Esophagus (tissue), 2 donors: ENCODE data around the gene LRRC46. TPM values are rescaled to one million over a fixed set of nuclear protein-coding genes. Genes with fewer than 3 reads are reported as not detected.

ENCODE experiments used
- H3K27ac ChIP-seq, 2 donors: one replicate each; pipeline ENCODE4 v1.5.1; 2013; ENCODE audit warnings: low read depth in 2 of 2, mild to moderate bottlenecking in 2 of 2, inconsistent platforms in 1 of 2, low read length in 1 of 2, moderate library complexity in 1 of 2
- H3K27me3 ChIP-seq, 2 donors: one replicate each; pipeline ENCODE4 v1.6.1; 2013; ENCODE audit warnings: low read length in 2 of 2, control low read depth in 1 of 2, mild to moderate bottlenecking in 1 of 2; ENCODE audit not compliant: insufficient read depth in 2 of 2, control insufficient read depth in 1 of 2
- H3K36me3 ChIP-seq, 2 donors: one replicate each; pipeline ENCODE4 v1.6.1; 2013; ENCODE audit warnings: low read length in 1 of 2; ENCODE audit not compliant: control insufficient read depth in 2 of 2, insufficient read depth in 2 of 2
- H3K4me1 ChIP-seq, 2 donors: one replicate each; pipeline ENCODE4 v1.6.1; 2013; ENCODE audit warnings: low read length in 1 of 2; ENCODE audit not compliant: control insufficient read depth in 2 of 2, insufficient read depth in 2 of 2
- H3K4me3 ChIP-seq, 2 donors: one replicate each; pipeline ENCODE4 v1.5.1; 2013; ENCODE audit warnings: low read length in 2 of 2, mild to moderate bottlenecking in 2 of 2, low read depth in 1 of 2, moderate library complexity in 1 of 2
- H3K9me3 ChIP-seq, 2 donors: one replicate each; pipeline ENCODE4 v1.6.1; 2013; ENCODE audit warnings: mild to moderate bottlenecking in 2 of 2, low read depth in 1 of 2, low read length in 1 of 2, moderate library complexity in 1 of 2; ENCODE audit not compliant: control insufficient read depth in 2 of 2, insufficient read depth in 1 of 2
- WGBS, 2 donors: extraction: QIAGEN DNeasy Blood & Tissue Kit; methylation state at CpG; one replicate each; pipeline ENCODE4 v1.1.7; 2013; 5-methylcytosine and 5-hydroxymethylcytosine counted together
- polyA plus RNA-seq, 2 donors: library from polyadenylated mRNA; stranded (reverse); fragments of 200-250 nt; gene quantifications; one replicate each; pipeline ENCODE4 v1.2.3, GENCODE V29; 2013
- donor health status: healthy with polysubstance abuse.
- donor health status: Bipolar disorder and iron deficiency.

LRRC46 gene
- polyA plus RNA-seq, 2 donors = 0.25 to 0.53 TPM

DNA sequence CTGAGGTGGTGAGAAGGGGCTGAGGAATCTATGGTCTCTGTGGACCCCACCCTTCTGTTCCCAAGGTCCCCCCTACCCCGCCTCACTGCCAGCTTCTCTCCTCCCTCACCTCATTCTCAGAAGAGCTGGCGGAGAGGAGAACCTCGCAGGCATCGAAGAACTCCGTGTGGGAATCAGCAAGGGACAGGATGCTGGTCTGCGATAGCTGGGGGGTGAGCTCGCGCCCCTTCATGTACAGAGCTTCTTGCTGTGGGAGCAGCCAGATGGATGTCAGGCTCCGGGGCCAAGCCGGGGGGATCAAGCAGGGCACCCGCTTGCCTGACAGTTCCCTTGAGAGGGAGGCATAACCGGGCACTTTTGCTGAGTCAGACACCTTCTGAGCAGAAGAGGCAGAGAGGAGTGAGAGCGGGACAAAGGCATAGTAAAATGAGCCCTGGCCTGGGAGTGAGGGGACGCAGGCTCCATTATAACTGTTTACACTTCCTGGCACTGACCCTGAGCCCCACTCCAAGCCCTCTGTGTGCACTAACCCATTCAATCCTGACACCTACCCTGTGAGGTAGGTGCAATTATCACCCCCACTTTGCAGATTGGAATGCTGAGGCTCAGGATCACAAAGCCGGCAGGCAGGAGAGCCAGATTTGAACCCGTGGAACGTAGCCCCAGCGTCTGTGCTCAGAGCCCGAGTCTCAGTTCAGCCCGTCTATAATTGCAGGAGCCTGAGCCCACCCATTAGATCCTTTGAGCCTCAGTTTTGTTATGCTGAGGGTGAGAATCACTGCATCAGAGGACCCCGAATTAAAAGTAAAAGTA, 16.2 kb upstream of the LRRC46 start:
- H3K36me3 ChIP-seq = peaks cover 12 to 19% of the 10 kb centered on the region in 2 donors

DNA sequence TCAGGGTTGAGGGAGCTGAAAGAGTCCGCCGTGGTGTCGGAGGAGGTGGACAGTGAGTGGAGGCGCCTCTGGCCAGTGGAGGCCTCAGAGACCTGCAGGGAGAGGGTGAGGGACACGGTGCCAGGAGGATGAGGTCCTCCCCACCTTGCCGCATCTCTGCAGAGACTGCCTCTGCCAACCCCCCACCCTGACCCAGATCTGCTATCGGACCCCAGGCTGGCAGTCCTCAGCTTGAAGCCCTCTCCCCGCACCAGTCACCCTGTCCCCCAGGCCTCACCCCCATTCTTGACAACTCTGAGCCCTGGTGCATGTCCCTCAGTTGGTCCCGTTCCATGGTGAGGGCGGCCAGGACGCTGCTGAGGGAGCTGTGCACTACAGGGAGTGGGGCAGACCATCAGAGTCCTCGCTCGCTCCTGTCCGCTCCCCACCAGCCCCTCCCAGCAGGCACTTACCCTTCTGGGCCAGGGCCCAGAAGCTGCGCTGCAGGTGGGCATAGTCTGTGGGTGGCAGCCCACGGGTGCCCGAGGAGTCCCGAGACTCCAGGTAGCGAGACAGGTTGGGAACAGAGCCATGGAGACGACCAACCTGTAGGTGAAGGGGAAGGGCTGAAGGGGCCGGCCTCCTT, 15.2 kb upstream of the LRRC46 start:
- peaks cover 12 to 19% of the 10 kb centered on the region in 2 donors for H3K36me3 ChIP-seq
- H3K4me1 ChIP-seq = peaks cover 6% of the 10 kb centered on the region in 2 donors
- no peak overlapping the region for H3K27ac ChIP-seq
- no peak overlapping the region for H3K4me3 ChIP-seq
- H3K27me3 ChIP-seq = no peaks in the 10 kb centered on the region
- no peaks in the 10 kb centered on the region for H3K9me3 ChIP-seq
- WGBS, 2 donors = 93 to 94% methylated on average over 19 to 21 of the region's 21 CpGs

More for the DNA sequence above, 16.2 kb upstream of the LRRC46 start:
- Histone ChIP-seq H3K27ac (no peak overlapping the region), H3K4me3 (no peak overlapping the region), H3K27me3 (no peaks in the 10 kb centered on the region), H3K9me3 (no peaks in the 10 kb centered on the region), H3K4me1 (peaks cover 2 to 10% of the 10 kb centered on the region in 2 donors)
- 93 to 94% methylated on average over 21 of the region's 21 CpGs for WGBS, 2 donors

- H3K27ac ChIP-seq = no peak overlapping the region
- peaks cover 12 to 19% of the 10 kb centered on the region in 2 donors for H3K36me3 ChIP-seq
- WGBS, 2 donors = 96 to 97% methylated on average over 10 of the region's 10 CpGs
- no peak overlapping the region for H3K4me3 ChIP-seq
- H3K27me3 ChIP-seq = no peaks in the 10 kb centered on the region
- peaks cover 6% of the 10 kb centered on the region in 2 donors for H3K4me1 ChIP-seq
- H3K9me3 ChIP-seq = no peaks in the 10 kb centered on the region
These were observed 14.5 kb upstream of the LRRC46 start for GRCh38 chr17:47816947-47817346.

DNA sequence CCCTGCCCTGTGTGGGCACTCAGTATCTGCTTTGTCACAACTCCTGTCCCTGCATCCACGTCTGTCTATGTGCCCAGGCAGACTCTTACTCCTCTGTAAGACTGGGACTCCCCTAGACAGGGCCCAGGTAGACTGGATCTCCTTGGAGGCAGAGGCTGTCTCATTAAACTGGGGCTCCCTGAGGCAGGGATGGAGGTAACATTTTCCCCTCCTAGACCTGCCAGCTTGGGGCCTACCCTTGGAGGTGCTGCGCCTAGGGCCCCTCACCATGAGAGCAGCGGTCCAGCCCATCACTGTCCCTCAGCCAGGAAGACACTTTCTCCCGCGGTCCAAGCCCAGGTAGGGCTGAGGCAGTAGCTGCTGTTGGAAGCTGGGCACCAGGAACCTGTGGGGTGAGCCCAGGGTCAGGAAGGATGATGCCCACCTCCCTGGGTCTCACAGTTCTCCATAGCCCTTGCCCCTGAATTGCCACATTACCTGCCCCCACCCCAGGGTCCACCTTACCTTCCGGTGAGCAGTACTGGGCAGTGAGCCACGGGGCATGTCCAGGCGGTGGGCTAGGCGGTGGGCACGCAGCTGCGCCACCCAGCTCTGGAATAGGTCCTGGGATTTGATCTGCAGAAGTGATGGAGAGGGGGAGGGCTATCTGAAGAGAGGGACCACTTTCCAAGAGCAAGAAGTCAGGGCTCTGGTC, 13.3 kb upstream of the LRRC46 start:
- Histone ChIP-seq H3K27ac (no peak overlapping the region), H3K9me3 (no peaks in the 10 kb centered on the region), H3K4me3 (no peak overlapping the region), H3K4me1 (peaks cover 6 to 9% of the 10 kb centered on the region in 2 donors), H3K36me3 (peaks cover 12 to 19% of the 10 kb centered on the region in 2 donors), H3K27me3 (no peaks in the 10 kb centered on the region)
- 83 to 88% methylated on average over 11 of the region's 11 CpGs for WGBS, 2 donors

- Histone ChIP-seq H3K27ac (no peak overlapping the region), H3K27me3 (no peaks in the 10 kb centered on the region), H3K4me3 (no peak overlapping the region), H3K36me3 (peaks cover 23 to 29% of the 10 kb centered on the region in 2 donors), H3K9me3 (no peaks in the 10 kb centered on the region), H3K4me1 (peaks cover 6 to 9% of the 10 kb centered on the region in 2 donors)
- 77 to 81% methylated on average over 10 of the region's 10 CpGs for WGBS, 2 donors
These were observed 12.0 kb upstream of the LRRC46 start for GRCh38 chr17:47819475-47819874.

DNA sequence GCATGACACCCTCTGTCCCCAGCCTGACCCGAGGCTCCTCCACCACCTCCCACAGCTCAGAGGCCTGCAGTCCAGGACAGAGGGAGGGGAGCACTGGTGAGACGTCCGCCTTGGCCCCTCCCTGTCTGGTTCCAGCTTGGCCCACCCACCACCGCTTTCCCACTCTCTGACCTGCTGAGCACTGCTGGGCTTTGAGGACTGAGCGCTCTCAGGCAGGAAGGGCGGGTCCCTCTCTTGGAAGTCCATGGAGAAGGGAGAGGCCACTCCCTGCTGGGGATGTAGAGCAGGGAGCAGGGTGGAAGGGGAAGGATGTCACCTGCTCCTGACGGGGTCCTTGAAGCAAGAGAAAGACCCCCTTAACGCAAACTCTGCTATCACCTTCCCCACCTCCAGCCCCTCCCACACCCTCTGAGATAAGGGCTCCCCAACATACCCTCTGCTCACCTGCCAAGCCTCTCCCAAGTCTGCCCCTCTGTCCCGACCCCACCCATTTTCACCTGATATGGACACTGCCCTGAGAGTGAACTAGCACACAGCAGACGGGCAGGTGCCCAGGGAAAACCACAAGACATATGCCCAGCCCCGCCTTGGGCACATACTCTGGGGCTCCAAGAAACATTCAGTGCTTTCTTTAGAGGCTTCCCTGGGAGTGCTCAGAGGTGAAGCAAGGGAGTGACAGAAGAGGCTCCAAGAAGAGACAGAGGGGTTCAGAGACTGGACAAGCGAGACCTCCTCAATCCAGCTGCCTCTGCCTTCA, 11.3 kb upstream of the LRRC46 start:
- Histone ChIP-seq H3K27me3 (no peaks in the 10 kb centered on the region), H3K27ac (no peak overlapping the region), H3K9me3 (no peaks in the 10 kb centered on the region), H3K4me3 (no peak overlapping the region), H3K36me3 (peaks cover 23 to 29% of the 10 kb centered on the region in 2 donors), H3K4me1 (peaks cover 6 to 9% of the 10 kb centered on the region in 2 donors)
- 58 to 60% methylated on average over 11 to 12 of the region's 12 CpGs for WGBS, 2 donors

DNA sequence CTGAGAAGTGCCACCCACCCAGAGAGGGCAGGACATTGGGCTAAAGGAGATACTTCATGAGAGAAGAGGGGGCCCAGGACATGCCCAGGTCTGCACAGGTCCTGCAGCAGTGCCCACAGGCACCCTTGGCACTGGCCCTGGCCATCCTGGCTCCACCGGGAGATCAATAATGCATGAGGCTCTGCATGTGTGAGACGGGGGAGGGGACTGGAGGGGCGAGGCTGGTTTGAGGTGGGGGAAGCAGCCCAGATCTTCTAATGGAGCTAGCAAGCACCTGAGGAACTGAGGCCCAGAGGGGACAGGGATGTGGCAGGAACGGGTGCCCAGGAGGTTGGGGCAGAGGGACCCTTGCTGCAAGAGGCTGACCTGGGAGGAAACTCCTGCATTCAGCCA, 10.4 kb upstream of the LRRC46 start:
- Histone ChIP-seq H3K27me3 (no peaks in the 10 kb centered on the region), H3K36me3 (peaks cover 19 to 29% of the 10 kb centered on the region in 2 donors), H3K4me1 (peaks cover 6 to 9% of the 10 kb centered on the region in 2 donors), H3K4me3 (peak overlapping the region; percentile 47 to 51), H3K27ac (peak overlapping the region in 1 of 2 donors; percentile 62), H3K9me3 (no peaks in the 10 kb centered on the region)
- 1 to 8% methylated on average over 4 of the region's 4 CpGs for WGBS, 2 donors

- Histone ChIP-seq H3K27me3 (no peaks in the 10 kb centered on the region), H3K27ac (peak within 1 kb of the TSS; percentile 23 to 62), H3K36me3 (peaks cover 22 to 28% of the 10 kb centered on the region in 2 donors), H3K4me1 (peaks cover 6 to 9% of the 10 kb centered on the region in 2 donors), H3K4me3 (peak within 1 kb of the TSS; percentile 47 to 51), H3K9me3 (no peaks in the 10 kb centered on the region)
- 4 to 5% methylated on average over 20 to 21 of the region's 21 CpGs for WGBS, 2 donors
These were observed 9.8 kb upstream of the LRRC46 start, which contains the start of gene OSBPL7 for GRCh38 chr17:47821424-47822391. TSS of gene OSBPL7 (minus strand) at chr17:47821794. CDS start at chr17:47820278, 1,516 bp downstream.
